WERI-Rb-1 (cell line): Measurements from ENCODE around the gene IRF2.

Source experiments
- DNase-seq: peaks from one replicate; pipeline ENCODE4 v3.0.0-alpha.2; 2020
- H3K27ac ChIP-seq: fragments of 250-450 bp; sonication (Bioruptor Pico); 2 replicates; pipeline ENCODE4 v1.5.1; 2020; ENCODE audit warnings: mild to moderate bottlenecking, moderate library complexity
- H3K27me3 ChIP-seq: fragments of 250-450 bp; sonication (Bioruptor Pico); 2 replicates; pipeline ENCODE4 v1.5.1; 2021; ENCODE audit warnings: mild to moderate bottlenecking, low read depth, moderate library complexity; ENCODE audit not compliant: insufficient read depth, severe bottlenecking
- H3K36me3 ChIP-seq: fragments of 250-450 bp; sonication (Bioruptor Pico); 2 replicates; pipeline ENCODE4 v1.5.1; 2020; ENCODE audit warnings: mild to moderate bottlenecking, moderate library complexity
- H3K4me3 ChIP-seq: 2 replicates; pipeline ENCODE4 v1.5.1; 2011; ENCODE audit warnings: low read depth, mild to moderate bottlenecking, control low read depth, low read length
- H3K9me3 ChIP-seq: fragments of 250-450 bp; sonication (Bioruptor Pico); 2 replicates; pipeline ENCODE4 v1.5.1; 2021; ENCODE audit warnings: mild to moderate bottlenecking, moderate library complexity; ENCODE audit not compliant: severe bottlenecking
- CTCF ChIP-seq: IDR thresholded peaks from 2 replicates; pipeline ENCODE4 v1.5.1; 2011; ENCODE audit warnings: low read depth, mild to moderate bottlenecking, control low read depth, inconsistent platforms, low read length

Gene IRF2

GRCh38 chr4:184448821-184449220, 25.5 kb downstream of the IRF2 start:
- no peak for DNase-seq
- no peak overlapping the region for H3K4me3 ChIP-seq
- no peaks in the 10 kb centered on the region for H3K27me3 ChIP-seq
- H3K9me3 ChIP-seq = no peaks in the 10 kb centered on the region
- no peaks in the 10 kb centered on the region for H3K36me3 ChIP-seq
- H3K27ac ChIP-seq = no peak overlapping the region
- TF ChIP-seq CTCF = no peak

GRCh38 chr4:184448141-184448540, 26.2 kb downstream of the IRF2 start:
- no peak overlapping the region for H3K27ac ChIP-seq
- no peak overlapping the region for H3K4me3 ChIP-seq
- no peak for TF ChIP-seq CTCF
- H3K36me3 ChIP-seq = no peaks in the 10 kb centered on the region
- no peaks in the 10 kb centered on the region for H3K27me3 ChIP-seq
- no peak for DNase-seq
- H3K9me3 ChIP-seq = no peaks in the 10 kb centered on the region

- Histone ChIP-seq H3K27ac (no peak overlapping the region), H3K4me3 (no peak overlapping the region), H3K9me3 (no peaks in the 10 kb centered on the region), H3K27me3 (no peaks in the 10 kb centered on the region), H3K36me3 (no peaks in the 10 kb centered on the region)
- no peak for DNase-seq
- no peak for TF ChIP-seq CTCF
These were observed 26.7 kb downstream of the IRF2 start for GRCh38 chr4:184447664-184448063.

GRCh38 chr4:184446132-184446658, 28.2 kb downstream of the IRF2 start:
- Histone ChIP-seq H3K9me3 (no peaks in the 10 kb centered on the region), H3K4me3 (no peak overlapping the region), H3K27ac (no peak overlapping the region), H3K27me3 (no peaks in the 10 kb centered on the region), H3K36me3 (no peaks in the 10 kb centered on the region)
- no peak for DNase-seq
- TF ChIP-seq CTCF = no peak

- Histone ChIP-seq H3K36me3 (no peaks in the 10 kb centered on the region), H3K9me3 (no peaks in the 10 kb centered on the region), H3K27ac (no peak overlapping the region), H3K27me3 (no peaks in the 10 kb centered on the region), H3K4me3 (no peak overlapping the region)
- no peak for TF ChIP-seq CTCF
- DNase-seq = no peak
These were observed 29.4 kb downstream of the IRF2 start for GRCh38 chr4:184444953-184445309.

- TF ChIP-seq CTCF = no peak
- Histone ChIP-seq H3K27me3 (no peaks in the 10 kb centered on the region), H3K4me3 (no peak overlapping the region), H3K9me3 (no peaks in the 10 kb centered on the region), H3K27ac (no peak overlapping the region), H3K36me3 (no peaks in the 10 kb centered on the region)
- no peak for DNase-seq
These were observed 30.0 kb downstream of the IRF2 start for GRCh38 chr4:184444215-184444952.
